A673 (cell line): Measurements from ENCODE around the gene PRDM12.

ENCODE experiments used
- CTCF ChIP-seq: fragments of 300-800, 200-600 bp; sonication (generic); conservative IDR thresholded peaks from 2 replicates; pipeline ENCODE4 v1.5.1; 2017; ENCODE audit warnings: low read depth, mild to moderate bottlenecking, antibody characterized with exemption, low read length, moderate library complexity, mixed read lengths
- EZH2 ChIP-seq: fragments of 200-600 bp; sonication (generic); IDR thresholded peaks from 2 replicates; pipeline ENCODE4 v1.6.1; 2017; ENCODE audit warnings: borderline replicate concordance, low read depth, mild to moderate bottlenecking, mixed read lengths, antibody characterized with exemption, low read length; ENCODE audit not compliant: poor library complexity, severe bottlenecking

- TF ChIP-seq CTCF (no peak), EZH2 (no peak)
Measured at GRCh38 chr9:130669965-130670364, 5.6 kb downstream of the PRDM12 start.
